Astrocyte of the hippocampus (primary cell): Measurements from ENCODE around the gene ZNF202.
"Not testable (repeated sequence)": the region's sequence is repeated elsewhere in the genome, so short reads cannot be mapped to it uniquely, and the experiment has no call there.

Experiments used
- DNase-seq: peaks from one replicate; pipeline ENCODE4 v3.0.0; 2011; ENCODE audit warnings: low read depth, low spot score

Gene ZNF202

DNA sequence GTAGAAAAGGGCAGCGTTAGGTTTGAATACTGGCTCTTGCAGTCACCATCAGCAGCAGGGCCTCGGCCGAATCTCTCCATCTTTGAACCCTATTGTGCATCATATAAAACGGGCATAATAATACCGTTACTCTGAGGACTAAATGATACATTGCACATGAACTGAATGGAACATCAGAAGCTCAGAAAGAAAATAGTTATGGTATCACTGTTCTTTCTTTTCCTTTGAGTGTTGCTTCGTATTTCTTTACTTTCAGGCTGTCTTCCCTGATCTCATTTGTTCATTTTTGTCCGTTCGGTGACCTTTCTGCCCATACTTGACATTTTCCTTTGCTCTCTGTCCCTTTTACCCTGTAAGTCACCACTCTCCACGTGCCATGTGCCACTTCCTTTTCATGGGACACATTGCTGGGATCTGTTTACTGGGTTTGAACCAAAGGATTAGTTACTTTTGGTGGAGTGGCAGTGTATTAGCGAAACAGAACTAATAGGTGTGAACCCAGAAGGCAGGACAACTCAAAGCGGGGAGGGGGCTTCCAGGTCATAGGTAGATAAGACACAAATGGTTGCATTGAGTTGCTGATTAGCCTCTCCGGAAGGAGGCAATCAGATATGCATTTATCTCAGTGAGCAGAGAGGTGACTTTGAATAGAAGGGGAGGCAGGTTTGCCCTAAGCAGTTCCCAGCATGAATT lies 717 bp upstream of the ZNF202 start:
- DNase-seq: peak; percentile 16

DNA sequence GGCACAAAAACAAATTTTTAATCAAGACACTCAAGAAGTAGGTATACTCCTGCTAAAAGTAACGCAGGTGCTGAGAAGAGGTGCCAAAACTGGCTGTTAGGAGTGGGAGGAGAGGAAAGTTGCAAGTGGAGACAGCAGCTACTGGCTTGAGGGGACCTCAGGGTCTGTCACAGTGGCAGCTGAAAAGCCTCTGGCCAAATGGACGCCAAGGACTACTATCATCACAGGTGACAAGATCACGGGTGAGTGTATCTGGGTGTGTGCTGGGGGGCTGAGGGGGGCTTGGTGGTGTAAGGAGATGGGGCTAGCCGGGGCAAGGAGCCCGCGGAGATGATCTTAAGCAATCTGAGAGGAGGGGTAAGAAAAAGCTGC lies 687 bp downstream of the ZNF202 start:
- peak; percentile 22 for DNase-seq

DNA sequence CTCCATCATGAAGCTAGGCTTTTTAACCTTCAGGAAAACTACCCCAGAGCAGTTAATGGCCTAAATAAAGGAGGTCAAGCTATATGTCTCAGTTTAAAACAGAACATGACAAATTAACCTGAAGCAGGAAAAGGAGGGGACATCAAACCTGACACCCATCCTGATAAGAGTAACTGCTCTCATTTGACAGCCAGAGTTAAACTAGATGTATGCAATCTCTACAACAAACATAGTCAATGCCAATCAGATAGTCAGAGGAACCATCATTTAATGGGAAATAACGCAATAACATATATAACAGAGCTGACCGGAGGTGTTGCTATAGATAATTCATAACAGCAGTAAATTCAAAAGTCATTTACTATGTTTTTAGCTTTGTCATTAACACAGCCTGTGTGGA lies 3.1 kb downstream of the ZNF202 start:
- no peak for DNase-seq

GRCh38 chr11:123736769-123737168 lies 4.7 kb downstream of the ZNF202 start:
- no peak for DNase-seq

- DNase-seq: no peak
Observed at GRCh38 chr11:123729602-123730001, 11.9 kb downstream of the ZNF202 start.

DNA sequence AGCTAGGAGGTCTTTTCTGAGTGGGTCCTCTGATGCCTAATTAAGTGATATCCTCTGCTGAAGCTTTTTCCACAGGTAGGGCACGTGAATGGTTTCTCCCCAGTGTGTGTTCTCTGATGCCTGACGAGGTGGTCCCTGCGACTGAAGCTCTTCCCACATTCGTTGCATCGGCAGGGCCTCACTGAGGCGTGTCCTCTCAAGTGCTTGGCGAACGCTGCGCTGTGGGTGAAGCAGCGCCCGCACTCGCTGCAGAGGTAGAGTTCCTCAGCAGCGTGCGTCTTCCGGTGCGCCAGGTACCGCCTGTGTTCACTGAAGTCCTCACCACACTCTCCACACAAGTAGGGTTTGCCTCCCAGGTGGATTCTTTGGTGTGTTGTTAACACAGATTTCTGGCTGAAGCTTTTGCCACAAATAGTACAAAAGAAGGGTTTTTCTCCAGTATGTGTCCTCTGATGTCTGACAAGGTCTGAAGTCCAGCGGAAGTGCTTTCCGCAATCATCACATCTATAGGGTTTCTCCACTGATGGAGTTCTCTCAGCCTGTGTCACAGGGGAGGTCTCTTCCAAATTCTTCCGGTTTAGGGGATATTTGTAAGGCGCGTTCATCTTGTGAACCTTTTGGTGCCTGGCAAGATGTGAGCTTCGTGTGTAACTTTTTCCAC lies 15.3 kb downstream of the ZNF202 start:
- DNase-seq: no peak

DNA sequence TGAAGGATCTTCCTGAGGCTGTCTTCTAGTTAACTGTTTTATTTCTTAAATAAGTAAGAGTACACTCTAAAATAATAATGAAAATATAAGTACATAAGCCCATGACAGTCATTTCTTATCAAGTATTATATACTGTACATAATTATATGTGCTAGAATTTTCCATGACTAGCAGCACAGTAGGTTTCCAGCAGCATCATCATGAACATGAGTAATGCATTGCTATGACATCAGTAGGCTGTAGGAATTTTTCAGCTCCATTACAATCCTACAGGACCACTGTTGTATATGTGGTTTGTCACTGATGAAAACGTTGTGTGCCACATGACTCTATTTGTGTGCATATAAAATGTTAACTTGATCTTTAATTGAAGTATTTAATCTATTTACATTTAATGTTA lies 22.0 kb downstream of the ZNF202 start:
- DNase-seq: peak; percentile 6

GRCh38 chr11:123718469-123718868 lies 23.0 kb downstream of the ZNF202 start:
- DNase-seq: no peak

DNA sequence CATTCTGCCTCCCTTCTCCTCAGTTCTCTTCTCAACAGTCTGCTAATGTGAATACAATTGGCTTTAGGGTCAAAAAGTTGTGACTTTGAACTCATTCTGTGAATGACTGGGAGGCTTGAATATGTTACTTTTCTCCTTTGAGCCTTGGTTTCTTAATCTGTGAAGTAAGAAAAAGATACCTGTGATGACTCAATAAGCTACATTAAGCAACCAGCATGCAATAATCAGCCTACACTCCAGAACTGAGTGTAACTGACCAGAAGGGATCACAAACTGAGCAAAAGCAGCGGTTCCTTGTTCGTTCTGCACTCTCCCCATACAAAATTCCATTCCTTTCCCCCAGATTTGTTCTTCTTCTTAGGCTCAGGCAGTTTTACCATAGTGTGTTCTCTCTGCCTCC lies 23.4 kb downstream of the ZNF202 start:
- no peak for DNase-seq

DNA sequence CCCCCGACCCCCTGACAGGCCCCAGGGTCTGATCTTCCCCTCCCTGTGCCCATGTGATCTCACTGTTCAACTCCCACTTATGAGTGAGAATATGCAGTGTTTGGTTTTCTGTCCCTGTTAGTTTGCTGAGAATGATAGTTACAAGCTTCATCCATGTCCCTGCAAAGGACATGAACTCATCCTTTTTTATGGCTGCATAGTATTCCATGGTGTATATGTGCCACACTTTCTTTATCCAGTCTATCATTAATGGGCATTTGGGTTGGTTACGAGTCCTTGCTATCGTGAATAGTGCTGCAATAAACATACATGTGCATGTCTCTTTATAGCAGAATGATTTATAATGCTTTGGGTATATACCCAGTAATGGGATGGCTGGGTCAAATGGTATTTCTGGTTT lies 28.8 kb downstream of the ZNF202 start:
- not testable (repeated sequence) for DNase-seq

DNA sequence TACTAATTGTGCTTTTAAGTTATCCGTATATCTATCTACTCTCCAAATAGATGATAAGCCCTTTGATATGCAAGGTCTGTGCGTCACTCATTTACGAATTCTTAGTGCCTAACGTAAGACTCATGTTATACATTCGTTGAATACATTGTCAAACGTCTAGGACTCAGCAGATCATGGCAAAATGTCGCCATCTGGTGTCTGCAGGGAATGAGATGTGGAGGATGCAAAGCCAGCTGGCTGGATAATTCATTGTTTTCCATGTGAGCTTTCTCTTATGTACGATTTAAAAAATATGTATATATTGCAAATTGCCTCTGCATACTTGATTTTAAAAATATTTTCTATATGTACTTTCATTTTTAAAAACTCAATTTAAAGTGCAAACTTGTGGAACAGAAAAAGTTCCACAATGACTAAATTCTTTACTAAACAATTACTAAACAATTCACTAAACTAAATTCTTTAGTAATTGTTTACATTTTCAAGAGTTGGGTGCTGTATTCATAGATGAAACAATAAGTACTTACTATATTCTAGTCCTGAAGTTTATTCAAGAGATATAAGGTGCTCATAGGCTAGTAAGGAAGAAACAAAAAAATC lies 33.8 kb downstream of the ZNF202 start:
- DNase-seq: peak; percentile 76

DNA sequence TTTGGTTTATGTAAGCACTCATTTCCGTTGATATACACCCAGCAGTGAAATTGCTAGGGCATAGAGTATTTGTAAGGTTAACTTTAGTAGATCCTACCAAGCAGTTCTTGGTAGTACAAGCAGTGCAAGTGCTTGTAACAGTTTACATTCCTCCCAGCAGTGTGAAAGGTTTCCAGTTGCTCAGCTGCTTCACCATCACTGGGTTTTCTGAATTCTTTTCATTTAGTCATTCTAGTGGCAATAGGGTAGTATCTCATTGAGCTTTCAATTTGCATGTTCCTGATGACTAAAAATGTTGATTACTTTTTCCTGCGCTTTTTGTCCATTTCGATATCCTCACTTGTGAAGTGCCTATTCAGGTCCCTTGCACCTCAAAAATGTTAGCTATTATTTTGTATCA lies 34.3 kb downstream of the ZNF202 start:
- DNase-seq: peak; percentile 2

DNA sequence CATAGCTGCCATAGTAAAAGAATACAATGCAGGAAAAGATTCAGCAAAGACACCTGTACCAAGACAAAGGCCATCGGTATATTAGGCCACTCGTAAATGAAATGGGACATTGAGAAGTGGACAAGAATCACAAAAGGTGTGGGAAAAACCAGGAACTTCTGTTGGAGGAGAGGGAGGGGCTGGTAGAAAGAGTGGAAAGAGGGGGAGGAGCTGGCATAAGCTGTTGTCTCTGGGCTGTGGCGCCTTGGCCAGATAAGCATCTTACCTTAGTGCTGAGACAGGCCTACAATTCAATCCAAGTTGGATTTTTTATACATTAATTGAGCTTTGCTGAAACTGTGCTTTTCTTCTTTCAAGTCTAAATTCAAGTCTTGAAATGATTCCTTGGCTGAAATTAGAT lies 37.1 kb downstream of the ZNF202 start:
- no peak for DNase-seq

- DNase-seq: no peak
Observed at GRCh38 chr11:123702696-123703095, 38.8 kb downstream of the ZNF202 start.

DNA sequence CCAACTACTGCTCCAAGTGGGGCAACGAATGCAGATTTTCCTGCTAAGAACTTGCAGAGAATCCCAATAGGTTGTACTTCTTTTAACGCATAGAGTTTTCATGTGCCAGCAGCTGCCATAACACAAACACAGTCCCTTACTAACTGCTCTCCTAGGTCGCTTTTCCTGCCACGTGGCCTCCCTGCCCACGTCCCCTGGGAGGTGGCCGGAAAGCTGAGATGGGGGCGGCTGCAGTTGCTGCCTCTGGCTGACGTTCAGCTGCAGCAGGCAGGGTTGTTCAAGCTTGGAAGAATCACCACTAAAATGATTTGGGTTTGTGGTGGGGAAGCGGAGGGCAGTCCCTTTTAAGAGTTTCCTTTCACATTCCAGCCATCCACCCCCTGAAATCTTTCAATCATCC lies 39.3 kb downstream of the ZNF202 start:
- DNase-seq: no peak

GRCh38 chr11:123700772-123701171 lies 40.7 kb downstream of the ZNF202 start:
- no peak for DNase-seq

DNA sequence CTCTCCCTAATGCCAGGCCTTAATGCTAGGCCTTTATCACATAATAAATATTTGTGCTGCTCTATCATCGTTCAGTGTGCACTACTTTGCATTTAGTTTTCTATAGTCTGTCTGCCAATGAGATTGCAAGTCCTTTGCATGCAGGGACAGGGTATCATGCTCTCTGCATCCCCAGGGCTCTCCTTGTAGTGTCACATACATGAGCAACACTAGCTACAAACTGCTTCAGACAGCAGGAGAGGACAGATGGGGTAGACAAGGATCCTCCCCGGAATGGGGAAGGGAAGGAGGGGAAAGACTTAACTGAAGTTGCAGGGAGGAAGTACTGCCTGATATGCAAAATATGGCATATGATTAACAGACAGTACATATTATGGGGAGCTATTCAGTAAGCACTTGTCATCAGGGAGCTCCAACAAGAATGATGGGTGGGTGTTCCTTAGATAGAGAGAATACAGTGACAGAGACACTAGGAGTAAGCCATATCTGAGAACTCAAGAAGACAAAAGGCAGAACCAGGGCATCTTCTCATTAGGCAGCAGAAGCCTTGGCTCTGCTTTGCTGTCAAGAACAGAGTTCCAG lies 42.8 kb downstream of the ZNF202 start:
- DNase-seq: no peak

DNA sequence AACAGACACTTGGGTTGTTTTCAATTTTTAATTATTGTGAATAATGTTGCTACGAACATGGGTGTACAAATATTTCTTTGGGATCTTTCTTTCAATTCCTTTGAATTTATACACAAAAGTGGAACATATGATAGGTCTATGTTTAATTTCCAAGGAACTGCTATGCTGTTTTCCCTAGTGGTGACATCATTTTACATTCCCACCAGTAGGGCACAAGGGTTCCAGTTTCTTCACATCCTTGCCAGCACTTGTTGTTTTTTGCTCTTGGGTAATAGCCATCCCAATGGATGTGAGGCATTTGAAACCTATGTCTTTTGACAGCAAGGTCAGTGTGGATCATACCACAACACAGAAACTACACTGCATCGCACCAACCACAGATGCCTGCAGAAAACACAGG lies 45.3 kb downstream of the ZNF202 start:
- no peak for DNase-seq

DNA sequence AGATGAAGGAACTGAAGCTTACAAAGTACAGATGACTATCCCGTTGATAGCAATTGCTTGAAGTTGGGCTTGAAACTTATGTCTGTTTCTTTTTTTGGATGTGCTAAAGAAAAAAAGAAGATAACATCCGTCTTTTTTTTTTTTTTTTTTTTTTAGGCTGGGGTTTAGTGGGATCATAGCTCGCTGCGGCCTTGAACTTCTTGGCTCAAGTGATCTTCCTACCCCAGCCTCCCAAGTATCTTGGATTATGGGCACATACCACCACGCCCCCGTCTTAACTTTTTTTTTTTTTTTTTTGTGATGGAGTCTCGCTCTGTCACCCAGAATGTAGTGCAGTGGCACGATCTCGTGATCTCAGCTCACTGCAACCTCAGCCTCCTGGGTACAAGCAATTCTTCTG lies 46.2 kb downstream of the ZNF202 start:
- no peak for DNase-seq

- no peak for DNase-seq
Observed at GRCh38 chr11:123694551-123694950, 46.9 kb downstream of the ZNF202 start.

- no peak for DNase-seq
Observed at GRCh38 chr11:123692961-123693360, 48.5 kb downstream of the ZNF202 start.

DNA sequence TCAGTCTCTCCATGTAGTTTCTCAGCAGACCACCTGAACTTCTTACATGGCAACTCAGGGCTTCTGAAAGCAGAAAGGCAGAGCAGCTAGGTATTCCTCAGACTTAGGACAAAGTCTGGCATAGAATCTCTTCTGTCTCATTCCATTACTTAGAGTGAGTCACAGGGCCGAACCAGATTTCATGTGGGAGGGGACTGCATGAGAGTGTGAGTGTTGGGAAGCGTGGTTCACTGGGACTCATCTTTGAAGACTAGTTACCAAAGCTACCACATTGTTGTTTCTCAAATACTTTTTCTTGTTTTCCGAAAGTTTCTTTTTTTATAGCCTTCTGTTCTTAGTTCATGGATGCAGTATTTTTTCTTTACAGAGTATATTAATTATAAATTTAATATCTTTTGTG lies 51.0 kb downstream of the ZNF202 start:
- DNase-seq: peak; percentile 34

GRCh38 chr11:123684601-123685000 lies 56.9 kb downstream of the ZNF202 start:
- no peak for DNase-seq
